Adipose tissue (tissue), 3 donors: Measurements from ENCODE around the gene SEC16B. TPM values are rescaled to one million over a fixed set of nuclear protein-coding genes. Genes with fewer than 3 reads are reported as not detected.
"Not testable (repeated sequence)": the region's sequence is repeated elsewhere in the genome, so short reads cannot be mapped to it uniquely, and the experiment has no call there.

Experiments used
- H3K27ac ChIP-seq: one replicate; pipeline ENCODE4 v1.5.1; 2013; ENCODE audit warnings: low read depth, low read length
- WGBS, 3 donors: extraction: QIAGEN DNeasy Blood & Tissue Kit; methylation state at CpG; one replicate each; pipeline ENCODE4 v1.1.7; 2013; 5-methylcytosine and 5-hydroxymethylcytosine counted together
- polyA plus RNA-seq, 3 donors: library from polyadenylated mRNA; stranded (reverse); fragments of 200-250 nt; gene quantifications; one replicate each; pipeline ENCODE4 v1.2.3, GENCODE V29; 2013
- donor health status: healthy with polysubstance abuse.
- donor health status: Bipolar disorder and iron deficiency.
- donor health status: healthy.

SEC16B gene
- polyA plus RNA-seq, result 1 to 10 TPM; 2.1 to 8.2 (median 5.6) TPM

DNA sequence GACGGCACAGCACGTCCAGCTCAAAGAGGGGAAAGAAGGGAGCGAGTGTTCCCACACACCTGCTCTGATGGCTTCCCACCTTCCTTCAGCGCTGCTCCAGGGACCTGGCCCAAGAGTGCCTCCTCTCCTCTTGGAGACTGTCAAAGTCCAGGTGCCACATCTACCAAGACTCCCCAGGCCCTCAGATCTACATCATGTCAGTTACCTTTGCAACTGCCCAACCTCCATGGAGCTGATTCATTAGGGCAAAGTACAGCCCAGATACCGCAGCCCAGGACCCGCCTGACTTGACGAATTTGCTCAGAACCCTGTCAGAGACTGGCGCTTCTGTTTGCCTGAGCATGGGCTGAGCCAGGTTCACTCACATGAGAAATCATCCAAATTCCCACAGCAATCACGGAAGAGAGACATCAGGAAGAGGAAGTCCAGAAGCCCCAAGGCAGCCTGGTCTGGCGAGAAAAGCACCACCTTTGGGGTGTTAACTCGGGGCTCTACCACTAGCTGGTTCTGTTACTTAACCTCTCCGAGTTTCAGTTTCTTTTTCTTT lies at the start of gene SEC16B:
Gene SEC16B (minus strand): TSS at position 234 of the 547 bp plus-strand sequence. CDS start 2,077 bp downstream, outside the sequence.
- WGBS, 3 donors, result 42 to 89% (median 77%) methylated on average over 12 of the region's 12 CpGs
- no peak within 1 kb of the TSS for H3K27ac ChIP-seq

GRCh38 chr1:178019622-178020021 lies 49.8 kb upstream of the SEC16B start:
- no peak overlapping the region for H3K27ac ChIP-seq
- whole genome bisulfite sequencing, 3 donors, result 91 to 94% (median 93%) methylated on average over 2 of the region's 2 CpGs

DNA sequence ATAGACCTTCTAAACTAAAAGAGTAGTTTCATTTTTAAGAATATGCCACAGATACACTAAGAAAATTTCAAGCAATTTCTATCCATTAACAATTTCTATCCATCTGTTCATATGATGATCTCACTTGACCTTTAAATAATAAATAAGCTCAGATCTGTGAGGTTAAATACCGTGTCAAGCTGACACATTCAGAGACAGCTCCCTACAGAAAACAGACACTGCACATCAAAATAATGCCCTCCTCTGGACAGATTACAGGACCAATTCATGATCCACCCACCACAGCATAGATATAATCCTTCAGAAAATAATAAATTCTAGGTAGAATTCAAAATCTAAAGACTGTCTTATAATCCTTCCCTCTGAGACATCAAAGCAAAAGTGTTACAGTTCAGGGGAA lies 49.4 kb upstream of the SEC16B start:
- WGBS, 3 donors, result 71 to 91% (median 79%) methylated on average over 1 of the region's 1 CpG
- H3K27ac ChIP-seq, result no peak overlapping the region

GRCh38 chr1:178017517-178017916 lies 47.7 kb upstream of the SEC16B start:
- 98 to 100% (median 100%) methylated on average over 2 of the region's 2 CpGs for WGBS, 3 donors
- H3K27ac ChIP-seq, result no peak overlapping the region

DNA sequence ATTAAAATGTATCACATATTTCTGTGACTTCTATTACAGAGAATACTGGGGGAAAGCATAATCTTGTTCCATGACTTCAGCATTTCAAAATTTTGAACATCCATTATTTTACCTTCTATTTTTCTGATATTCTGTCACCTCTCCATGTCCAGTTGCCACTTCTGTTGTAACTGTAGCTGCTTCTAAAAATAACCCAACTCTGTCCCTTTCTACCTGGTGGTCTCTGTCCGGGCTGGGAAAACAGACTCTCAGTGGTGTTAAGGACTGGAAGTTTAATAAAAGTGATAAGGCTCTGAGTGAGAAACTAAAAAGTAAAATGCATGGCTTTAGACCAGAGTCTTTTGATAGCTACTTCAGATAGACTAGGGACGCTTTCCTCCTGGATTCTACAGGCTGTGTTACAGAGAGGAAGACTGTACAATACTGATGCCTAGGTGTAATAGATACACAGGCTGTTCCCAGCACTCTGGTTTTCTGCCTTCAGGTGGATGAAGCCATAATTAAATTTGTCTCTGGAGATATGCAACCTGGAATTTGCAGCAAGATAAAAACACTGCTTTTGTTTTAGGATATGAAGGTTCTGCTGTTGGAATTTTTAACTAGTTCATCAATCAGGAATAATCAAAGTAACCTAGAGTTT lies 42.1 kb upstream of the SEC16B start:
- H3K27ac ChIP-seq, result no peak overlapping the region
- WGBS, 3 donors, result 71 to 82% (median 79%) methylated on average over 2 of the region's 2 CpGs

DNA sequence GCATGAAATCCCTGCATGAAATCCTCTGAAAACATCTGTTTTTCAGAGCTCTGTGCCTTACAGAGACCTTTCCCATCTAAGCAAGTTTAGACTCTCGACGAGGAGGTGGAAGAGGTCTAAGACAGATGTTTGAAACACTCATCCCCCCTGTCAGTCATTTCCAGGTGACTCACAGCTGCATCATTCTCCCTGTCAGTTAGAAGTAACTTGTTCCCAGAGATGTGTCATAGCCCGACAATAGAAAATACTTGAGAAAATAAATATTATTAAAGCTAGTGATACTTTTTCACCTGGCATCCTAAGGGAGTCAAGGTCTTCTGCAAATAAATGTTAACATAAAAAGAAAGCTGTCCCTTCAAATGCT lies 41.6 kb upstream of the SEC16B start:
- H3K27ac ChIP-seq, result no peak overlapping the region
- WGBS, 3 donors, result 53 to 57% (median 54%) methylated on average over 3 of the region's 3 CpGs

- WGBS, 3 donors, result 54 to 74% (median 67%) methylated on average over 10 of the region's 10 CpGs
- H3K27ac ChIP-seq, result no peak overlapping the region
Observed at GRCh38 chr1:178010674-178011464, 41.0 kb upstream of the SEC16B start.

DNA sequence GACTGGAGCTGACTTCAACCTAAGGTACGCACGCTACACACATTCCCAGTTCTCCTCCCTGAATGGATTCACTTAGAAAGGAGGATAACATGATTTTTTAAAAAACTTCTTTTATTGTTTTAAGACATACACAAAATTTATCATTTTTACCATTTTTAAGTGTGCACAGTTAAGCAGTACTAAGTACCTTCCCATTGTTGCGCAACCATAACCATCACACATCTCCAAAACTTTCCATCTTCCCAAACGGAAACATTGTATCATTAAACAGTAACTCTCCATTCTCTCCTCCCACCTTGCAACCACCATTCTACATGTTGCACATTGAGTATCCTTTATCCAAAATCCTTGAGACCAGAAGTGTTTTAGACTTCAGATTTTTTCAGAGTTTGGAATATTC lies 36.2 kb upstream of the SEC16B start:
- 93 to 96% (median 94%) methylated on average over 4 of the region's 4 CpGs for WGBS, 3 donors

GRCh38 chr1:178005450-178005849 lies 35.6 kb upstream of the SEC16B start:
- WGBS, 3 donors, result 60 to 80% (median 74%) methylated on average over 5 of the region's 5 CpGs
- H3K27ac ChIP-seq, result no peak overlapping the region

More for the DNA sequence above, 36.2 kb upstream of the SEC16B start:
- H3K27ac ChIP-seq, result no peak overlapping the region

- 62 to 78% (median 77%) methylated on average over 6 of the region's 6 CpGs for WGBS, 3 donors
- H3K27ac ChIP-seq, result no peak overlapping the region
Observed at GRCh38 chr1:178004926-178005391, 35.1 kb upstream of the SEC16B start.

- no peak overlapping the region for H3K27ac ChIP-seq
- WGBS, 3 donors, result 85 to 89% (median 87%) methylated on average over 4 of the region's 4 CpGs
Observed at GRCh38 chr1:177998696-177999631, 29.1 kb upstream of the SEC16B start.

DNA sequence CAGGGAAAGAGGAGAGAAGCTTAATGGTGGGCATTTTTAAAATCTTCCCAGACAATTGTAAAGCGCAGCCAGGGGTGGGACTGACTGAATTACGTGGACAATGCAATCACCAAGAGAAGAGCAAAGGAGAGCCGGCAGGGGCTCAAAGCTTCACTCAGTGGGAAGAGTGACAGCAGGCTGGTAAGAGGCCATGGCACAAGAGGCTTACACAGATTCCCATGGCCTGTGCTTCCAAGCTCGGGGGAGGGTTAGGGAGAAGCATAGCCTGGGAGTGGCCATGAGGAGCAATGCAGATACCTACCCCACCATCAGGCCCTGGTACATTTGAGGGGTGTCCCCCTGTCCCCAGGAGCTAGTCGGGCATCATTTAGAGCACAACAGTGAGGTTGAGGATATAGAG lies 27.1 kb upstream of the SEC16B start:
- no peak overlapping the region for H3K27ac ChIP-seq
- WGBS, 3 donors, result 86 to 99% (median 94%) methylated on average over 5 of the region's 5 CpGs

DNA sequence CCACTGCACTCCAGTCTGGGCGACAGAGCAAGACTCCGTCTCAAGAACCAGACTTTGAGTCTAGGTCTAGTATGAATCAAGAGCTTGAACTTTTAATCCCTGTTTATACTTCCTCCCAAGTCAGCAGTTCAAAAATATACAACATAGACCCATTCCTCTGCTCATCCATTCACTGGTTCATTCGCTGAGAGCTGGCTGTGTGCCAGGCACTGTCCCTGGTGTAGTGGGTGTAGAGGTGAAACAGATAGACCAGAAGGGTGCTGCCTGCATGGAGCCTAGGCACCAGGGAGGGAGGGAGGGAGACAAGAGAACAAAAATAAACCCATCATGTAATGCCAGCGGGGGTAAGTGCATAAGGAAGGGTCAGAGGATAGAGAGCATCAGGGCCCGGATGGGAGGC lies 25.5 kb upstream of the SEC16B start:
- WGBS, 3 donors, result 91 to 94% (median 93%) methylated on average over 5 of the region's 5 CpGs
- H3K27ac ChIP-seq, result no peak overlapping the region

DNA sequence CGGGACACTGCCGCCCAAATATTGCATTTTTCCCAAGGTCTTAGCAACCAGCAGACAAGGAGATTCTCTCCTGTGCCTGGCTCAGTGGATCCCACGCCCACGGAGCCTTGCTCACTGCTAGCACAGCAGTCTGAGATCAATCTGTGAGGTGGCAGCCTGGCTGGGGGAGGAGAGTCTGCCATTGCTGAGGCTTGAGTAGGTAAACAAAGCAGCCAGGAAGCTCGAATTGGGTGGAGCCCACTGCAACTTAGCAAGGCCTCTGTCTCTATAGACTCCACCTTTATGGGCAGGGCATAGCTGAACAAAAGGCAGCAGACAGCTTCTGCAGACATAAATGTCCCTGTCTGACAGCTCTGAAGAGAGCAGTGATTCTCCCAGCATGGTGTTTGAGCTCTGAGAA lies 16.4 kb upstream of the SEC16B start:
- 67 to 85% (median 71%) methylated on average over 5 of the region's 5 CpGs for WGBS, 3 donors
- not testable (repeated sequence) for H3K27ac ChIP-seq

DNA sequence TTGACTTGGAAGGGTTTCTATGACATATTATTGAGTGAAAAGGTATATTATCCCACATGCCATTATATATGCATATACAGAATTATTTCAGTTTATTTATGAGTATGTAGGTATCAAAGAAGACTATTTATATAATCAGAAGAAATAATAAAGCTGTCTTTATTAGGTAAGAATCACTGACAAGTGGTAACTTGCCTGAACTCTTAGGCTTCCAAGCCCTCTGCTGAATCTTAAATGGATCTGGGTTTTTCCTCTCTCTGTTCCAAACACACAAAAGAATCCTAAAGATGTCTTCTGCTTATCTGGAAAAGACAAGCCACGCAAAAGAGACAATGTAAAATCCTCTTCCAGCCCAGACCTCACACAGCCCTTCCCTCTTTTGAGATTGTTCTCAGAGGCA lies 14.9 kb upstream of the SEC16B start:
- WGBS, 3 donors, result 87 to 96% (median 94%) methylated on average over 1 of the region's 1 CpG
- H3K27ac ChIP-seq, result no peak overlapping the region

DNA sequence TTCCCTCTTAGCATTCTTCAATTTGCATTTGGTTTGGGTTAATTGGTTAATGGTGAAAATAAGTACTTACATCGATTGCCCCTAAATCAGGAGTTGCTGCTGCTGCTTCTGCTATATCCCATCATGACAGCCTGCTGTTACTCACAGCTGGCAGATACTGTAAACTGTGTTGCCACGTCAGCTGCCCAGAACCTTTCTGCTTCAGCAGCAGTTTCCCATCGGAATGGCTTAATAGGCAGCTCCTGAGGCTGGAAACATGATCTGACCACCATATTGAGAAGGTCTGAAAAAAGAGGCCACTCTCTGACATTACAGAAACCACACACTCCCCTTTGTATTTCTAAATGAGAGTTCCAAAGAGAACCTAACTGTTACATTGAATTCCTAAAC lies 14.3 kb upstream of the SEC16B start:
- WGBS, 3 donors, result 47 to 63% (median 61%) methylated on average over 3 of the region's 3 CpGs

GRCh38 chr1:177983482-177984135 lies 13.8 kb upstream of the SEC16B start:
- no peak overlapping the region for H3K27ac ChIP-seq
- 43 to 52% (median 51%) methylated on average over 3 of the region's 3 CpGs for whole genome bisulfite sequencing, 3 donors

More for the DNA sequence above, 14.3 kb upstream of the SEC16B start:
- no peak overlapping the region for H3K27ac ChIP-seq

GRCh38 chr1:177983077-177983476 lies 13.2 kb upstream of the SEC16B start:
- 63 to 93% (median 91%) methylated on average over 5 of the region's 5 CpGs for WGBS, 3 donors

More at GRCh38 chr1:177983077-177983476, 13.2 kb upstream of the SEC16B start:
- no peak overlapping the region for H3K27ac ChIP-seq
